T47D (cell line): ENCODE results near the gene DEPDC1B.
A peak's percentile ranks its signal among the peaks of the same experiment; 100 is the strongest.
"Not testable (repeated sequence)": the region's sequence is repeated elsewhere in the genome, so short reads cannot be mapped to it uniquely, and the experiment has no call there.

Experiments
- DNase-seq, 2 experiments: peaks; one replicate each; pipeline versions ENCODE4 v3.0.0 to v3.0.0-alpha.2; 2011 to 2012; ENCODE audit warnings: low read depth in 1 of 2, low spot score in 1 of 2
- JUND ChIP-seq: IDR thresholded peaks from 2 replicates; pipeline ENCODE4 v1.6.1; 2012; ENCODE audit warnings: low read depth
- in situ Hi-C: cut with HindIII; loops from 2 replicates; pipeline ENCODE4 v1.10.0; 2016; ENCODE audit warnings: low sequenced_read_pairs, low pct_unique_long_range_greater_than_20kb

The DEPDC1B gene

GRCh38 chr5:60699609-60700415, at the start of gene DEPDC1B:
TSS of gene DEPDC1B (minus strand) at chr5:60700166. CDS start at chr5:60700093, 73 bp downstream.
- DNase-seq = peak; percentile 80 to 93
- no peak for TF ChIP-seq JUND
- in situ Hi-C loops = loop anchor here (25.0 kb wide), 1 partner anchor 162 kb away; no protein-coding TSS in a partner anchor

GRCh38 chr5:60744682-60745081, 44.7 kb upstream of the DEPDC1B start:
- no peak for TF ChIP-seq JUND
- no peak for DNase-seq
- in situ Hi-C loops = no loop called here

- TF ChIP-seq JUND = no peak
- DNase-seq = no peak
- in situ Hi-C loops = no loop called here
Observed at GRCh38 chr5:60743511-60744314, 43.7 kb upstream of the DEPDC1B start.

GRCh38 chr5:60740322-60740721, 40.4 kb upstream of the DEPDC1B start:
- in situ Hi-C loops = no loop called here
- no peak for DNase-seq
- TF ChIP-seq JUND = no peak

- TF ChIP-seq JUND = no peak
- no peak for DNase-seq
- in situ Hi-C loops = no loop called here
Observed at GRCh38 chr5:60738933-60739332, 39.0 kb upstream of the DEPDC1B start.

DNA sequence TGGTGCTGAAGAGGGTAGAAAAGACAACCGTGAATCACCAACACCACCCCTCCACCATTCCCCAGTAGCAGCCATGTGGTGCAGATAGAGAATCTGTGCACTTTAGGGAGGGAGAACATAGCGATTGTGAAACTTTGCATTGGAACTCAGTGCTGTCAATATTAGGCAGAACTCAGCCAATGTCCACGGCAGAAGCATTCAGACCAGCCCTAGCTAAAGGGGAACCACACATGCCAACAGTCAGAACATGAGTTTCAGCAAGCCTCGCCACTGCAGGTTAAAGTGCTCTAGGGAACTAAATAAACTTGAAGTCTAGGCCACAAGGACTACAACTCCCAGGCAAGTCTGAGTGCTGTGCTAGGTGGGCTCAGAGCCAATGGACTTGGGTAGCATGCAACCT, 38.5 kb upstream of the DEPDC1B start:
- TF ChIP-seq JUND = no peak
- no peak for DNase-seq
- in situ Hi-C loops = no loop called here

DNA sequence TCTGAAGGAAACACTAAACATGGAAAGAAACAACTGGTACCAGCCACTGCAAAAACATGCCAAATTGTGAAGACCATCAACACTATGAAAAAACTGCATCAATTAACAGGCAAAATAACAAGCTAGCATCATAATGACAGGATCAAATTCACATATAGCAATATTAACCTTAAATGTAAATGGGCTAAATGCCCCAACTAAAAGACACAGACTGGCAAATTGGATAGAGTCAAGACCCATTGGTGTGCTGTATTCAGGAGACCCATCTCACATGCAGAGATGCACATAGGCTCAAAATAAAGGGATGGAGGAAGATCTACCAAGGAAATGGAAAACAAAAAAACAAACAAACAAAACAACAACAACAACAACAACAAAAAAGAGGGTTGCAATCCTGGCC, 30.9 kb upstream of the DEPDC1B start:
- in situ Hi-C loops, DNase-seq: not testable (repeated sequence)

- in situ Hi-C loops = no loop called here
- no peak for TF ChIP-seq JUND
- no peak for DNase-seq
Observed at GRCh38 chr5:60727033-60727679, 27.2 kb upstream of the DEPDC1B start.

GRCh38 chr5:60724126-60724525, 24.2 kb upstream of the DEPDC1B start:
- no peak for DNase-seq
- in situ Hi-C loops = no loop called here
- TF ChIP-seq JUND = no peak

DNA sequence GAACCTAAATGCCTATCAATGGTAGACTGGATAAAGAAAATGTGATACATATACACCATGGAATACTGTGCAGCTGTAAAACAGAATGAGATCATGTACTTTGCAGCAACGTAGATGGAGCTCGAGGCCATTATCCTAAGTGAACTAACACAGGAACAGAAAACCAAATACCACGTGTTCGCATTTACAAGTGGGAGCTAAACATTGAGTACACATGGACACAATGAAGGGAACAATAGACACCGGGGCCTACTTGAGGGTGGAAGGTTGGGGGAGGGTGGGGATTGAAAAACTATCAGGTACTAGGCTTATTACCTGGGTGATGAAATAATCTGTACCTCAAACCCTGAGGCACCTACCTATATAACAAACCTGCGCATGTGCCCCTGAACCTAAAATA, 22.4 kb upstream of the DEPDC1B start:
- in situ Hi-C loops = no loop called here
- TF ChIP-seq JUND = no peak

DNA sequence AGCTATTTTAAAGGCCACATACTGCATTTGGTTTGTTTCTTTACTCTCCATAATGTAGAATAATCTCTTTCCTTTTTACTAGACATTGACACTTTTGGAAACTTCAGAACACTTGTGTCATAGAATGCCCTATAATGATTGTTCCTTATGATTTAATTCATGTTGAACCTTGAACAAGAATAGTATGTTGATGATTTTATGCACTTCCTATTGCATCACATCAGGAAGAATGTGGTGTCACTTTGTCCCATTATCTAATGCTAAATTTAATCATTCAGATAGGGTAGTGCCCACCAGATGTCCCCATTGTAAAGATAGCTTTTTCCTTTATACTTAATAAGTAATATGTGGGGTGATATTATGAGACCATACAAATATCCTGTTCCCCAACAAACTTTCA, 19.4 kb upstream of the DEPDC1B start:
- in situ Hi-C loops = no loop called here
- no peak for TF ChIP-seq JUND
- DNase-seq = no peak

More for the DNA sequence above, 22.4 kb upstream of the DEPDC1B start:
- DNase-seq = peak in 1 of 2 experiments; percentile 43

DNA sequence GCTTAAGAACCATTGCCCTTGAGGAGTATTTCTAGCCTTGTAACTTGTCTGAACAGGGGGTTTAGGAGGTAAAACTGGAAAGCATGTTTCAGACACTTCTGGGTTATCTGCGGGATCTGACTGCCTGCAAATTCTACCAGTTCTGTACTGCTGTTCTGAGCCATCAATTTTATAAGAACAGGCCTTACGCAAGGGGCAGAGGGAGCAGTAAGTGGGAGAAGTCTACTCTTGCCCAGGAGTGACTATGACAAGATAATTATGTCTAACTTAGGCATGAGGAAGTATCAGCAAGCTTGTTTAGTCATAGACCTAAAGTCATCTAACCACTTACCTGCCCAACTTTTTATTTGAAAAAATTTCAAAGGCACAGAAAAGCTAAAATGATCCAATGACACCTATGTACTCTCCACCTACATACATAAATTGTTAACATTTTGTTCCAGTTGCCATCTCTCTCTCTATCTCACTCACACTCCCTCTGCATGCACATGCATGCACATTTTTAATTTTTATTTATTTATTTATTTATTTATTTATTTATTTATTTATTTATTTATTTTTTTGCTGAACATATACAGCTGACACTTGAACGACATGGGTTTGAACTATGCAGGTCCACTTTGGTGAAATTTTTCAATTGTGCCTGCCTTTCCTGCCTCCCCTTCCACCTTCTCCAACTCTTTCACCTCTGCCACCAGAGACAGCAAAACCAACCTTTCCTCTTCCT, 18.4 kb upstream of the DEPDC1B start:
- in situ Hi-C loops = no loop called here
- TF ChIP-seq JUND = no peak
- no peak for DNase-seq

- in situ Hi-C loops, DNase-seq: not testable (repeated sequence)
Observed at GRCh38 chr5:60715201-60715928, 15.4 kb upstream of the DEPDC1B start.
